OCI-LY3 (cell line): Measurements from ENCODE around the gene SULT2B1.

Experiments used
- EZH2phosphoT487 ChIP-seq: fragments of 200-600 bp; shearing (Covaris generic); IDR thresholded peaks from 2 replicates; pipeline ENCODE4 v1.6.1; 2018; ENCODE audit warnings: antibody characterized with exemption, mixed run types, low read depth
- TF ChIP-seq, protein P1 (sequence below): fragments of 200-600, 300-600 bp; sonication (generic); IDR thresholded peaks from 2 replicates; pipeline ENCODE4 v1.5.1; 2014; ENCODE audit warnings: antibody characterized with exemption, low read length, low read depth

DNA sequence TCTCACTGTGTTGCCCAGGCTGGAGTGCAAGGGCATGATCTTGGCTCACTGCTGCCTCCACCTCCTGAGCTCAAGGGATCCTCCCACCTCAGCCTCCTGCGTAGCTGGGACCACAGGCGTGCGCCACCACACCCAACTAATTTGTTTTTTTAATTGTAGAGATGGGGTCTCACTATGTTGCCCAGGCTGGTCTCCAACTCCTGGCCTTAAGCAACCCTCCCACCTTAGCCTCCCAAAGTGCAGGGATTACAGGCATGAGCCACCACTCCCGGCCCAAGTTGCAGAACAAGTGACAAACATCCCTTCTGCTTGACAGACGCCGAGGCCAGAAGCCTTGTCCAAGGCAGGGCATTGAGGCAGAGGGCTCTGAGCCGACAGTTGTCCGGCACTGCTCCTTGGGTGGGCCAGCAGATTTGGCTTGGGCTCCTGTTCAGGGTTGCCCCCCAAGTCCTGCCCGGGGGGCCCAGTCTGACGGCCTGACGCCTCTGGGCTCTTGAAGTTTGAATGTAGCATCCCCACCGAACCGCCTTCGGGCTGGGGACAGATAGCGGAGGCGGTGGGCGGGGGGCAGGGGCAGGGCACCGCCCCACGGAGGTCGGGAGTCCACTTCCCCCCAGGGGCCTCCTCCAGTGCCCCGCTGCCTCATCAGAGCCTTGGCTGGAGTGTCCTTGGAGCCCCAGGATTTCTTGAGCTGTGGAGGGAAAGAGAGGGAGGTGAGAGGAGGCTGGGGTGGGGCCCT is 48.9 kb downstream of the SULT2B1 start:
- TF ChIP-seq, protein P1, sequence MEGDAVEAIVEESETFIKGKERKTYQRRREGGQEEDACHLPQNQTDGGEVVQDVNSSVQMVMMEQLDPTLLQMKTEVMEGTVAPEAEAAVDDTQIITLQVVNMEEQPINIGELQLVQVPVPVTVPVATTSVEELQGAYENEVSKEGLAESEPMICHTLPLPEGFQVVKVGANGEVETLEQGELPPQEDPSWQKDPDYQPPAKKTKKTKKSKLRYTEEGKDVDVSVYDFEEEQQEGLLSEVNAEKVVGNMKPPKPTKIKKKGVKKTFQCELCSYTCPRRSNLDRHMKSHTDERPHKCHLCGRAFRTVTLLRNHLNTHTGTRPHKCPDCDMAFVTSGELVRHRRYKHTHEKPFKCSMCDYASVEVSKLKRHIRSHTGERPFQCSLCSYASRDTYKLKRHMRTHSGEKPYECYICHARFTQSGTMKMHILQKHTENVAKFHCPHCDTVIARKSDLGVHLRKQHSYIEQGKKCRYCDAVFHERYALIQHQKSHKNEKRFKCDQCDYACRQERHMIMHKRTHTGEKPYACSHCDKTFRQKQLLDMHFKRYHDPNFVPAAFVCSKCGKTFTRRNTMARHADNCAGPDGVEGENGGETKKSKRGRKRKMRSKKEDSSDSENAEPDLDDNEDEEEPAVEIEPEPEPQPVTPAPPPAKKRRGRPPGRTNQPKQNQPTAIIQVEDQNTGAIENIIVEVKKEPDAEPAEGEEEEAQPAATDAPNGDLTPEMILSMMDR, result no peak
- no peak for TF ChIP-seq EZH2phosphoT487
